ENCODE data around the gene GOLGA6L10. TPM values are rescaled to one million over a fixed set of nuclear protein-coding genes. Genes with fewer than 3 reads are reported as not detected.
"Not testable (repeated sequence)": the region's sequence is repeated elsewhere in the genome, so short reads cannot be mapped to it uniquely, and the experiment has no call there.

GOLGA6L10 gene, protein sequence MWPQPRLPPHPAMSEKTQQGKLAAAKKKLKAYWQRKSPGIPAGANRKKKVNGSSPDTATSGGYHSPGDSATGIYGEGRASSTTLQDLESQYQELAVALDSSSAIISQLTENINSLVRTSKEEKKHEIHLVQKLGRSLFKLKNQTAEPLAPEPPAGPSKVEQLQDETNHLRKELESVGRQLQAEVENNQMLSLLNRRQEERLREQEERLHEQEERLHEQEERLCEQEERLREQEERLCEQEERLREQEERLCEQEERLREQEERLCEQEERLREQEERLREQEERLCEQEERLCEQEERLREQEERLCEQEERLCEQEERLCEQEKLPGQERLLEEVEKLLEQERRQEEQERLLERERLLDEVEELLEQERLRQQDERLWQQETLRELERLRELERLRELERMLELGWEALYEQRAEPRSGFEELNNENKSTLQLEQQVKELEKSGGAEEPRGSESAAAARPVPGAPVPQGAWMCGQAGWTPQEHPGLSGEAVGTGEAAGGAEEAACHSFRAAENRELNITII
- 2.7 and 6.3 TPM in 2 replicates for total RNA-seq (ENCODE audit: low replicate concordance)
- long read RNA-seq: 0 reads

GRCh38 chr15:82349375-82349774, at the start of gene GOLGA6L10:
GOLGA6L10 (minus strand) TSS chr15:82349475; CDS start chr15:82349375, 100 bp downstream.
- not testable (repeated sequence) for H3K36me3 Mint-ChIP-seq; H3K4me3 Mint-ChIP-seq; H3K27me3 Mint-ChIP-seq; DNase-seq (ENCODE audit: extremely low spot score, unreplicated experiment); H3K27ac Mint-ChIP-seq; H3K9me3 Mint-ChIP-seq; H3K4me1 Mint-ChIP-seq (ENCODE audit: unreplicated experiment)

DNA sequence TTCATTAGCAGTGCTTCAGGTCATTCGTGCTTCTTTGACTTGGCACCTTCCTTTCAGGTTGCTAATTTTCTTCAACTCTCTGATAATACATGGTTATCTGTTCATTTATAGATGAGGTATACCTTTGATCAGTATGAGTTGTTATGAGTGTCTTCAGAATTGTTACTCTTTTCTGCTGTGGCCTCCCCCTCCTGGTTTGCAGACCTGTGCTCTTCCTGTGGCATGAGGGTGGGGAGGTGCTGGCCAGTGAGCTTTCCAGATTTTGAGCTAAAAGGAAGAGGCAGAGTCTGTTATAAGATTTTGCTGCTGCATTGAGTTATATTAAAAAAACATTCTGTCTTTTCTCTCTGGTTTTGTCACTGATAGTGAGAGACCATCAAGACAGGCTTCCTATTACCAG, 49.5 kb upstream of the GOLGA6L10 start:
- no peak for DNase-seq (ENCODE audit: extremely low spot score, unreplicated experiment)
- no peak overlapping the region for H3K4me3 Mint-ChIP-seq
- H3K36me3 Mint-ChIP-seq: peaks cover 7% of the 10 kb centered on the region
- peaks cover 4% of the 10 kb centered on the region for H3K4me1 Mint-ChIP-seq (ENCODE audit: unreplicated experiment)
- TF ChIP-seq, protein P1, sequence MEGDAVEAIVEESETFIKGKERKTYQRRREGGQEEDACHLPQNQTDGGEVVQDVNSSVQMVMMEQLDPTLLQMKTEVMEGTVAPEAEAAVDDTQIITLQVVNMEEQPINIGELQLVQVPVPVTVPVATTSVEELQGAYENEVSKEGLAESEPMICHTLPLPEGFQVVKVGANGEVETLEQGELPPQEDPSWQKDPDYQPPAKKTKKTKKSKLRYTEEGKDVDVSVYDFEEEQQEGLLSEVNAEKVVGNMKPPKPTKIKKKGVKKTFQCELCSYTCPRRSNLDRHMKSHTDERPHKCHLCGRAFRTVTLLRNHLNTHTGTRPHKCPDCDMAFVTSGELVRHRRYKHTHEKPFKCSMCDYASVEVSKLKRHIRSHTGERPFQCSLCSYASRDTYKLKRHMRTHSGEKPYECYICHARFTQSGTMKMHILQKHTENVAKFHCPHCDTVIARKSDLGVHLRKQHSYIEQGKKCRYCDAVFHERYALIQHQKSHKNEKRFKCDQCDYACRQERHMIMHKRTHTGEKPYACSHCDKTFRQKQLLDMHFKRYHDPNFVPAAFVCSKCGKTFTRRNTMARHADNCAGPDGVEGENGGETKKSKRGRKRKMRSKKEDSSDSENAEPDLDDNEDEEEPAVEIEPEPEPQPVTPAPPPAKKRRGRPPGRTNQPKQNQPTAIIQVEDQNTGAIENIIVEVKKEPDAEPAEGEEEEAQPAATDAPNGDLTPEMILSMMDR (conservative IDR thresholded peaks at IDR 0.05): no peak
- no peaks in the 10 kb centered on the region for H3K9me3 Mint-ChIP-seq
- no peaks in the 10 kb centered on the region for H3K27me3 Mint-ChIP-seq
- no peak overlapping the region for H3K27ac Mint-ChIP-seq

DNA sequence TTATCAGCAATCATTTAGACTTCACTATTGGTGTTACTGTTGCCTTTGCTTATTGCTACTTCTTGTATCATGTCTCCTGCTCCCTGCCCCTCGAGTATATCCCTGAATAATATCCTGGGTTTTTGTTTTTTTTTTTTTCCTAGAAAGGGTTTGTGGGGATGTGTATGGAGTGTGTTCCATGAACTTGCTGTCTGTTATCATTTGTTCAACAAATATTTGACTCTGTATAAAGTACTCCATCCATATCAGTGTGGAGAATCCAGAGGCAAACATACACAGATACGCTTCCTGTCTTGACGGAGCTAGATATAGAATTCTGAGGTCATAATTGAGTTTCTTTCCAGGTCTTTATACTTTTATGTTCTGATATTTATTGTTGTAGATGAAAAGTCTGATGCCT, 48.5 kb upstream of the GOLGA6L10 start:
- no peaks in the 10 kb centered on the region for H3K9me3 Mint-ChIP-seq
- peaks cover 4% of the 10 kb centered on the region for H3K4me1 Mint-ChIP-seq (ENCODE audit: unreplicated experiment)
- TF ChIP-seq, protein P1 (conservative IDR thresholded peaks at IDR 0.05): no peak
- H3K36me3 Mint-ChIP-seq: peaks cover 7% of the 10 kb centered on the region
- no peak overlapping the region for H3K4me3 Mint-ChIP-seq
- H3K27me3 Mint-ChIP-seq: no peaks in the 10 kb centered on the region
- no peak overlapping the region for H3K27ac Mint-ChIP-seq
- no peak for DNase-seq (ENCODE audit: extremely low spot score, unreplicated experiment)

DNA sequence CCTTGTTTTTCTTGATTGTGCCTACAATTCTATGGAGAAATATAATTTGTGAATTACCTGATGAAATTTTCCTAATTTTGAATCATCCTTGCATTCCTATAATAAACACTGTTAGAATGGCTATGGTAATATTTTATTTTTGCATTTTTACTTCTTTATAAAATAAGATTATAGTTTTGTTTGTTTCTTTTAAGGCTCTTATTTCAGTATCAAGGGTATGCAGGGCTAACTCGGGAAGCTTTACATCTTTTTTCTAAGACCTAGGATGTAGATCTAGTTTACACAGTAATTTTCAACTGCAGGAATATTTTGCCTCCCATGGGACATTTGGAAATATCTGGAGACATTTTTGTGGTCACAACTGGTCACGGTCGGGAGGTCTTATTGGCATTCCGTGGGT, 46.5 kb upstream of the GOLGA6L10 start:
- H3K36me3 Mint-ChIP-seq: peaks cover 12% of the 10 kb centered on the region
- DNase-seq (ENCODE audit: extremely low spot score, unreplicated experiment); H3K27ac Mint-ChIP-seq; H3K27me3 Mint-ChIP-seq; H3K4me1 Mint-ChIP-seq (ENCODE audit: unreplicated experiment); H3K4me3 Mint-ChIP-seq; H3K9me3 Mint-ChIP-seq: not testable (repeated sequence)

DNA sequence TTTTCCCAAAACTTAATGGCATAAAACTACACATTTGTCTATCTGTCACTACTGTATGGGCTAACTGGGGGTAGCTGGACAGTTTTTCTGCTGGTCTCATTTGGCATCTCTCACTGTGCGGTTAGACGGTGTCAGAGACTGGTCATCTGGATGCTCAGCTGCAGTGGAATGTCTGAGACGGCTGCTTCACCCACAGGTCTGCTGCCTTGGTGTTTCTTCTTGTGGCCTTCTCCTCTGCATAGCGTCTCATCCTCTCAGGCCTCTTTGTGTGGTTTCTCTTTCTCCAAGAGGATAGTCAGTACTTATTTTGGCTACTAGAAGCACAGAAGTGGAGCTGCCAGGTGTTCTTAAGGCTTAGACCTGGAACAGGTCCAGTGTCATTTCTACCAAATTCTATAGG, 44.4 kb upstream of the GOLGA6L10 start:
- Mint-ChIP-seq H3K4me1 (ENCODE audit: unreplicated experiment) (peaks cover 12% of the 10 kb centered on the region), H3K4me3 (no peak overlapping the region), H3K36me3 (peaks cover 13% of the 10 kb centered on the region), H3K9me3 (no peaks in the 10 kb centered on the region), H3K27me3 (no peaks in the 10 kb centered on the region), H3K27ac (no peak overlapping the region)
- DNase-seq (ENCODE audit: extremely low spot score, unreplicated experiment): no peak
- TF ChIP-seq, protein P1 (conservative IDR thresholded peaks at IDR 0.05): no peak

- H3K27me3 Mint-ChIP-seq; H3K9me3 Mint-ChIP-seq; H3K27ac Mint-ChIP-seq; H3K4me3 Mint-ChIP-seq; DNase-seq (ENCODE audit: extremely low spot score, unreplicated experiment); H3K36me3 Mint-ChIP-seq: not testable (repeated sequence)
- peaks cover 14% of the 10 kb centered on the region for H3K4me1 Mint-ChIP-seq (ENCODE audit: unreplicated experiment)
Measured at GRCh38 chr15:82392077-82392476, 42.8 kb upstream of the GOLGA6L10 start.

DNA sequence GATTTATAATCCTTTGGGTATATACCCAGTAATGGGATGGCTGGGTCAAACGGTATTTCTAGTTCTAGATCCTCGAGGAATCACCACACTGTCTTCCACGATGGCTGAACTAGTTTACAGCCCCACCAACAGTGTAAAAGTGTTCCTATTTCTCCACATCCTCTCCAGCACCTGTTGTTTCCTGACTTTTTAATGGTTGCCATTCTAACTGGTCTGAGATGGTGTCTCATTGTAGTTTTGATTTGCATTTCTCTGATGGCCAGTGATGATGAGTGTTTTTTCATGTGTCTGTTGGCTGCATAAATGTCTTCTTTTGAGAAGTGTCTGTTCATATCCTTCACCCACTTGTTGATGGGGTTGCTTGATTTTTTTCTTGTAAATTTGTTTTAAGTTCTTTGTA, 40.9 kb upstream of the GOLGA6L10 start:
- not testable (repeated sequence) for H3K27me3 Mint-ChIP-seq; DNase-seq (ENCODE audit: extremely low spot score, unreplicated experiment); H3K27ac Mint-ChIP-seq; H3K4me3 Mint-ChIP-seq; H3K36me3 Mint-ChIP-seq; H3K9me3 Mint-ChIP-seq
- peaks cover 14% of the 10 kb centered on the region for H3K4me1 Mint-ChIP-seq (ENCODE audit: unreplicated experiment)

- not testable (repeated sequence) for H3K4me3 Mint-ChIP-seq; H3K9me3 Mint-ChIP-seq; H3K27ac Mint-ChIP-seq; H3K27me3 Mint-ChIP-seq; DNase-seq (ENCODE audit: extremely low spot score, unreplicated experiment)
- peaks cover 10% of the 10 kb centered on the region for H3K36me3 Mint-ChIP-seq
- H3K4me1 Mint-ChIP-seq (ENCODE audit: unreplicated experiment): peaks cover 14% of the 10 kb centered on the region
Measured at GRCh38 chr15:82387209-82387608, 37.9 kb upstream of the GOLGA6L10 start.

DNA sequence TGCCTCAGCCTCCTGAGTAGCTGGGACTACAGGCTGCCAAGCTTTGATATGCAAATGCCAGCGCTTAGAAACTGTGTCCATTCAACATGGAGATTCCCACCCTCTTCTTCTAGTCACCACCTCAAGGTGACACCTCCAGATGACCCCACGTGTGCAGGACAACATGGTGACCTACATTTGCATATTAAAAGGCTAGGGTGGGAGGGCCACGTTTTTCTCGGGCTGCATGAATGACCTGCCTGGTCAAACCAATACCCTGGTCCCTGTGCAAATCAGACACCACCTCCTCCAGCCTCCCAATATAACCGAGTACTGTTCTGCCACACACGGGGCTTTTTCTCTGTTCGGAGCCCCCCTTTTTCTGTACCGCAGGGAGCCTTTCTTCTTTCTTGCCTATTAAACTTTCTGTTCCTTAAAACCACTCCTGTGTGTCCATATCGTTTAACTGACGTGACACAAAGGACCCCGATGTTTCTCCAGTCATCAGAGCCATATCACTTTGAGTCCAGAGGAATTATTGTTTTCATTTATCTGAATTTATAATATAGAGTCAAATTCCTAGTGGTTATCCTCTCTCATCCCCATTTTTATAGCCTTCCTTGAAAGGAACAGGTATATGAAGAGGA, 32.2 kb upstream of the GOLGA6L10 start:
- H3K36me3 Mint-ChIP-seq: peaks cover 10% of the 10 kb centered on the region
- DNase-seq (ENCODE audit: extremely low spot score, unreplicated experiment); H3K4me3 Mint-ChIP-seq; H3K4me1 Mint-ChIP-seq (ENCODE audit: unreplicated experiment); H3K27ac Mint-ChIP-seq; H3K9me3 Mint-ChIP-seq; H3K27me3 Mint-ChIP-seq: not testable (repeated sequence)
